ENCODE data around the gene FOXP1.

FOXP1 gene

GRCh38 chr3:71294919-71295318 is 288.6 kb downstream of the FOXP1 start:
- no peak for DNase-seq

GRCh38 chr3:71290301-71290700 is 293.2 kb downstream of the FOXP1 start:
- no peak for DNase-seq

- DNase-seq: no peak
Measured at GRCh38 chr3:71288269-71288930, 295.1 kb downstream of the FOXP1 start.

GRCh38 chr3:71285086-71285485 is 298.4 kb downstream of the FOXP1 start:
- no peak for DNase-seq

GRCh38 chr3:71282976-71283375 is 300.6 kb downstream of the FOXP1 start:
- no peak for DNase-seq

GRCh38 chr3:71281280-71281679 is 302.2 kb downstream of the FOXP1 start:
- DNase-seq: no peak

- DNase-seq: no peak
Measured at GRCh38 chr3:71277341-71277740, 306.2 kb downstream of the FOXP1 start.

- no peak for DNase-seq
Measured at GRCh38 chr3:71276531-71276930, 307.0 kb downstream of the FOXP1 start.

- no peak for DNase-seq
Measured at GRCh38 chr3:71273453-71273852, 310.1 kb downstream of the FOXP1 start.

GRCh38 chr3:71271596-71271995 is 311.9 kb downstream of the FOXP1 start:
- no peak for DNase-seq

GRCh38 chr3:71269906-71270305 is 313.6 kb downstream of the FOXP1 start:
- DNase-seq: no peak

- DNase-seq: no peak
Measured at GRCh38 chr3:71268462-71268999, 315.0 kb downstream of the FOXP1 start.

GRCh38 chr3:71266875-71267274 is 316.7 kb downstream of the FOXP1 start:
- DNase-seq: no peak

- DNase-seq: no peak
Measured at GRCh38 chr3:71265365-71265915, 318.1 kb downstream of the FOXP1 start.

GRCh38 chr3:71264840-71265239 is 318.7 kb downstream of the FOXP1 start:
- DNase-seq: no peak

- no peak for DNase-seq
Measured at GRCh38 chr3:71262364-71263265, 320.9 kb downstream of the FOXP1 start.

- DNase-seq: no peak
Measured at GRCh38 chr3:71260782-71261181, 322.7 kb downstream of the FOXP1 start.

- DNase-seq: no peak
Measured at GRCh38 chr3:71258526-71258925, 325.0 kb downstream of the FOXP1 start.

GRCh38 chr3:71258116-71258515 is 325.4 kb downstream of the FOXP1 start:
- no peak for DNase-seq

GRCh38 chr3:71255498-71255897 is 328.0 kb downstream of the FOXP1 start:
- DNase-seq: no peak

GRCh38 chr3:71254281-71255057 is 329.1 kb downstream of the FOXP1 start:
- no peak for DNase-seq

GRCh38 chr3:71253169-71253568 is 330.4 kb downstream of the FOXP1 start:
- no peak for DNase-seq

GRCh38 chr3:71252466-71252865 is 331.1 kb downstream of the FOXP1 start:
- DNase-seq: no peak

Data from islet precursor cell (in vitro differentiated cells).